SK-N-MC (cell line): ENCODE measurements around the gene A2ML1.

Experiments
- FOXP2 ChIP-seq: optimal IDR thresholded peaks from 2 replicates; pipeline ENCODE3; 2011; ENCODE audit warnings: mild to moderate bottlenecking, moderate library complexity; ENCODE audit not compliant: insufficient read depth; ENCODE audit errors: extremely low read length, control extremely low read depth
- POLR2AphosphoS5 ChIP-seq: IDR thresholded peaks from 2 replicates; pipeline ENCODE4 v1.6.1; 2012; ENCODE audit warnings: mild to moderate bottlenecking, low read depth, low read length, borderline replicate concordance

DNA sequence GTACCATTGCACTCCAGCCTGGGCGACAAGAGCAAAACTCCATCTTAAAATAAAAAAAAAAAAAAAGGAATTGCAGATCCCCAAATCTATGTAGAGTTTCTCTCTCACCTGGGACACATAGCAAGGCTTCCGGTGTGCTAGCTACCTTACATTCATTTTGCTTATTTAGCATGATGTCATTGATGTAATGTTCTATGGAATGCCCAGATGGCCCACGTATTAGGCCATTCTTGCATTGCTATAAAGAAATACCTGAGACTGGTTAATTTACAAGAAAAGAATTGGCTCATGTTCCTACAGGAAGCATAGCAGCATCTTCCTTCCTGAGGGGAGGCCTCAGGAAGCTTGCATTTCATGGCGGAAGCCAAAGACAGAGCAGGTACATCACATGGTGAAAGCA is 36.9 kb upstream of the A2ML1 start:
- TF ChIP-seq POLR2AphosphoS5: no peak
- TF ChIP-seq FOXP2: no peak
